Measurements from ENCODE around the gene SNAPC5.

DNA sequence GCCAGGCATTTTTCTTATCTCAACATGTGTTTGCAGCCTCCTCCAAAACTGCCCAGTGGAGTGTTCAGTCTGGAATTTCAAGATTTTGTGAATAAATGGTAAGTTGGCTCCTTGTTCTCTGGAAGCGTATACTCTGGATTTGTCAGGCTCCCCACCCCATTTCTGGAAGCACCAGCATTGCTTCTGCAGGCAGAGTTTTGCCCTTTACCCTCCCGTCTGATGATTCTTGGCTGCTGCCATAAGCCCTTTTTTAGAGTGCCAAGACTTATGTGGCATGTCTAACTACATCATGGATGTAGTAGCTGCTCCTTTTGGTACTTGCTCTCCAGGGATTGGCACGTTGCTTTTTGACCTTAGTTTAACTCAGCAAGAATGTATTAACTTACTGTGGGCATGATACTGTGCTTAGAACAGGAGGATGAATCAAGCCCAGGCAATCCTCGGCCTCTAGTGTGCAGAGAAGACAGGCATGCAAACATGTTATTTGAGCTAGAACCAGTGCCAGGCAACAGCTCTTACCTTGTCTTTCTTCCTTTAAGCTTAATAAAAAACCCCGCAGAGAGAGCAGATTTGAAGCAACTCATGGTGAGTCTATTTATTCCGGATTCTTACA, 8.3 kb downstream of the SNAPC5 start:
- TF ChIP-seq POU2F2 (IDR thresholded peaks at IDR 0.05; ENCODE audit: borderline replicate concordance, low read depth, low read length), result no peak
- TF ChIP-seq, protein P1, sequence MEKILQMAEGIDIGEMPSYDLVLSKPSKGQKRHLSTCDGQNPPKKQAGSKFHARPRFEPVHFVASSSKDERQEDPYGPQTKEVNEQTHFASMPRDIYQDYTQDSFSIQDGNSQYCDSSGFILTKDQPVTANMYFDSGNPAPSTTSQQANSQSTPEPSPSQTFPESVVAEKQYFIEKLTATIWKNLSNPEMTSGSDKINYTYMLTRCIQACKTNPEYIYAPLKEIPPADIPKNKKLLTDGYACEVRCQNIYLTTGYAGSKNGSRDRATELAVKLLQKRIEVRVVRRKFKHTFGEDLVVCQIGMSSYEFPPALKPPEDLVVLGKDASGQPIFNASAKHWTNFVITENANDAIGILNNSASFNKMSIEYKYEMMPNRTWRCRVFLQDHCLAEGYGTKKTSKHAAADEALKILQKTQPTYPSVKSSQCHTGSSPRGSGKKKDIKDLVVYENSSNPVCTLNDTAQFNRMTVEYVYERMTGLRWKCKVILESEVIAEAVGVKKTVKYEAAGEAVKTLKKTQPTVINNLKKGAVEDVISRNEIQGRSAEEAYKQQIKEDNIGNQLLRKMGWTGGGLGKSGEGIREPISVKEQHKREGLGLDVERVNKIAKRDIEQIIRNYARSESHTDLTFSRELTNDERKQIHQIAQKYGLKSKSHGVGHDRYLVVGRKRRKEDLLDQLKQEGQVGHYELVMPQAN (conservative IDR thresholded peaks at IDR 0.05), result no peak
- no peak for TF ChIP-seq SMAD1 (IDR thresholded peaks at IDR 0.05; ENCODE audit: low read depth, partially characterized antibody)
- TF ChIP-seq CBX5 (IDR thresholded peaks at IDR 0.05; ENCODE audit: low read depth), result no peak
- TF ChIP-seq MXI1 (IDR thresholded peaks at IDR 0.05; ENCODE audit: low read depth, low read length), result no peak
- no peak for TF ChIP-seq CREM (IDR thresholded peaks at IDR 0.05; ENCODE audit: low read depth)
- no peak for TF ChIP-seq JUND (IDR thresholded peaks at IDR 0.05; ENCODE audit: low read depth, low read length)

Measured in GM12878 (cell line).